H9 (cell line): ENCODE measurements around the gene RBM33. TPM values are rescaled to one million over a fixed set of nuclear protein-coding genes. Genes with fewer than 3 reads are reported as not detected.

Experiments used
- DNase-seq: peaks from one replicate; pipeline ENCODE4 v3.0.0-alpha.2; 2017
- H2AFZ ChIP-seq: one replicate; pipeline ENCODE4 v1.6.1; 2013; ENCODE audit warnings: mild to moderate bottlenecking, low read length, control low read depth, moderate library complexity
- H2AK5ac ChIP-seq: 2 replicates; pipeline ENCODE4 v1.6.1; 2013; ENCODE audit warnings: low read length, control low read depth, mixed read lengths; ENCODE audit not compliant: insufficient read length
- H2BK120ac ChIP-seq: one replicate; pipeline ENCODE4 v1.6.1; 2013; ENCODE audit warnings: low read depth, mild to moderate bottlenecking, low read length, control low read depth, inconsistent platforms; ENCODE audit not compliant: poor library complexity, severe bottlenecking
- H2BK12ac ChIP-seq: 2 replicates; pipeline ENCODE4 v1.6.1; 2013; ENCODE audit warnings: low read length, control low read depth, mixed read lengths, low read depth; ENCODE audit not compliant: insufficient read length
- H2BK15ac ChIP-seq: 2 replicates; pipeline ENCODE4 v1.6.1; 2013; ENCODE audit warnings: low read depth, low read length, control low read depth
- H2BK20ac ChIP-seq: one replicate; pipeline ENCODE4 v1.6.1; 2013; ENCODE audit warnings: low read depth, mild to moderate bottlenecking, low read length, control low read depth, inconsistent platforms; ENCODE audit not compliant: poor library complexity, severe bottlenecking
- H2BK5ac ChIP-seq: 2 replicates; pipeline ENCODE4 v1.6.1; 2013; ENCODE audit warnings: low read length, control low read depth, mixed read lengths; ENCODE audit not compliant: insufficient read length
- H3K14ac ChIP-seq: 2 replicates; pipeline ENCODE4 v1.6.1; 2013; ENCODE audit warnings: low read length, control low read depth; ENCODE audit not compliant: insufficient read depth
- H3K18ac ChIP-seq: 2 replicates; pipeline ENCODE4 v1.6.1; 2013; ENCODE audit warnings: low read depth, mild to moderate bottlenecking, mixed read lengths, low read length, control low read depth; ENCODE audit not compliant: insufficient read length
- H3K23ac ChIP-seq: 2 replicates; pipeline ENCODE4 v1.6.1; 2013; ENCODE audit warnings: low read length, control low read depth, mixed read lengths, low read depth; ENCODE audit not compliant: insufficient read length
- H3K23me2 ChIP-seq: 2 replicates; pipeline ENCODE4 v1.6.1; 2013; ENCODE audit warnings: low read depth, mild to moderate bottlenecking, mixed read lengths, low read length, control low read depth; ENCODE audit not compliant: insufficient read length, poor library complexity, severe bottlenecking
- H3K27ac ChIP-seq: 2 replicates; pipeline ENCODE4 v1.5.1; 2013; ENCODE audit warnings: low read length, control low read depth, mixed read lengths, low read depth; ENCODE audit not compliant: insufficient read length
- H3K27me3 ChIP-seq: 2 replicates; pipeline ENCODE4 v1.6.1; 2013; ENCODE audit warnings: low read length, control low read depth, inconsistent platforms; ENCODE audit not compliant: insufficient read depth
- H3K4ac ChIP-seq: 2 replicates; pipeline ENCODE4 v1.6.1; 2013; ENCODE audit warnings: low read depth, mild to moderate bottlenecking, control low read depth, inconsistent platforms, low read length, moderate library complexity
- H3K4me1 ChIP-seq: 2 replicates; pipeline ENCODE4 v1.6.1; 2013; ENCODE audit warnings: low read length, control low read depth, inconsistent platforms; ENCODE audit not compliant: insufficient read depth
- H3K4me2 ChIP-seq: 2 replicates; pipeline ENCODE4 v1.6.1; 2013; ENCODE audit warnings: low read length, control low read depth, mixed read lengths; ENCODE audit not compliant: insufficient read length, insufficient read depth
- H3K56ac ChIP-seq: 2 replicates; pipeline ENCODE4 v1.6.1; 2013; ENCODE audit warnings: low read depth, mild to moderate bottlenecking, mixed read lengths, low read length, control low read depth; ENCODE audit not compliant: insufficient read length
- H3K79me1 ChIP-seq: 2 replicates; pipeline ENCODE4 v1.6.1; 2013; ENCODE audit warnings: low read depth, mild to moderate bottlenecking, moderate library complexity, low read length, control low read depth, inconsistent platforms; ENCODE audit not compliant: insufficient read depth, poor library complexity, severe bottlenecking
- H3K79me2 ChIP-seq: 2 replicates; pipeline ENCODE4 v1.6.1; 2013; ENCODE audit warnings: low read length, control low read depth, inconsistent platforms; ENCODE audit not compliant: insufficient read depth
- H3K9ac ChIP-seq: 2 replicates; pipeline ENCODE4 v1.6.1; 2013; ENCODE audit warnings: low read length, control low read depth, mixed read lengths; ENCODE audit not compliant: insufficient read length; ENCODE audit errors: extremely low read depth
- H3K9me3 ChIP-seq: one replicate; pipeline ENCODE4 v1.6.1; 2013; ENCODE audit warnings: low read depth, low read length, inconsistent platforms; ENCODE audit not compliant: control insufficient read depth
- H3T11ph ChIP-seq: one replicate; pipeline ENCODE4 v1.6.1; 2013; ENCODE audit warnings: mild to moderate bottlenecking, low read length, control low read depth, inconsistent platforms
- H4K20me1 ChIP-seq: one replicate; pipeline ENCODE4 v1.6.1; 2013; ENCODE audit not compliant: control insufficient read depth, insufficient read length, insufficient read depth
- H4K5ac ChIP-seq: 2 replicates; pipeline ENCODE4 v1.6.1; 2013; ENCODE audit warnings: low read depth, mild to moderate bottlenecking, mixed read lengths, low read length, control low read depth; ENCODE audit not compliant: insufficient read length
- H4K8ac ChIP-seq: replicated peaks from 2 replicates; pipeline ENCODE4 v1.6.1; 2013; ENCODE audit warnings: low read length, control low read depth, mixed read lengths, low read depth; ENCODE audit not compliant: insufficient read length
- H4K91ac ChIP-seq: 2 replicates; pipeline ENCODE4 v1.6.1; 2013; ENCODE audit warnings: low read depth, mild to moderate bottlenecking, moderate library complexity, mixed read lengths, low read length, control low read depth; ENCODE audit not compliant: insufficient read length
- H3K27ac Mint-ChIP-seq, 3 experiments: 2 replicates in 2 of 3; 3 replicates in 1 of 3; pipeline ENCODE4 v1.8.0; 2020 to 2021; ENCODE audit warnings: mixed read lengths in 3 of 3, mild to moderate bottlenecking in 1 of 3, moderate library complexity in 1 of 3
- H3K27me3 Mint-ChIP-seq: 2 replicates; pipeline ENCODE4 v1.8.0; 2021; ENCODE audit warnings: low read depth, mild to moderate bottlenecking, moderate library complexity, mixed read lengths
- H3K36me3 Mint-ChIP-seq, 3 experiments: 2 replicates in 2 of 3; 3 replicates in 1 of 3; pipeline ENCODE4 v1.8.0; 2020 to 2021; ENCODE audit warnings: low read depth in 3 of 3, mixed read lengths in 3 of 3; ENCODE audit not compliant: insufficient read depth in 1 of 3
- H3K4me1 Mint-ChIP-seq, 2 experiments: 2 replicates each; pipeline ENCODE4 v1.8.0; 2020; ENCODE audit warnings: mixed read lengths in 2 of 2
- H3K4me3 Mint-ChIP-seq, 2 experiments: 2 replicates in 1 of 2; 3 replicates in 1 of 2; pipeline ENCODE4 v1.8.0; 2020 to 2021; ENCODE audit warnings: mild to moderate bottlenecking in 2 of 2, mixed read lengths in 2 of 2, moderate library complexity in 1 of 2
- H3K9me3 Mint-ChIP-seq, 2 experiments: 2 replicates in 1 of 2; 3 replicates in 1 of 2; pipeline ENCODE4 v1.8.0; 2020; ENCODE audit warnings: mild to moderate bottlenecking in 2 of 2, mixed read lengths in 2 of 2, moderate library complexity in 1 of 2
- WGBS: extraction: QIAGEN DNeasy Blood & Tissue Kit; methylation state at CpG from one replicate; pipeline ENCODE4 v1.1.7; 2013; ENCODE audit warnings: missing lambda C conversion rate, low lambda C conversion rate, mixed read lengths; ENCODE audit not compliant: insufficient read length; ENCODE audit errors: extremely low coverage; 5-methylcytosine and 5-hydroxymethylcytosine counted together
- total RNA-seq: library from RNA; stranded (reverse); gene quantifications from 2 replicates; pipeline ENCODE4 v1.2.1, GENCODE V29; 2021
- TF ChIP-seq, protein P1 (sequence below): fragments of 200-600 bp; sonication (generic); conservative IDR thresholded peaks from 3 replicates; pipeline ENCODE4 v1.8.0; 2021; ENCODE audit warnings: antibody characterized with exemption, mild to moderate bottlenecking

RBM33 gene
- total RNA-seq, 1 experiment from 2014 or later: 71.3 TPM

DNA sequence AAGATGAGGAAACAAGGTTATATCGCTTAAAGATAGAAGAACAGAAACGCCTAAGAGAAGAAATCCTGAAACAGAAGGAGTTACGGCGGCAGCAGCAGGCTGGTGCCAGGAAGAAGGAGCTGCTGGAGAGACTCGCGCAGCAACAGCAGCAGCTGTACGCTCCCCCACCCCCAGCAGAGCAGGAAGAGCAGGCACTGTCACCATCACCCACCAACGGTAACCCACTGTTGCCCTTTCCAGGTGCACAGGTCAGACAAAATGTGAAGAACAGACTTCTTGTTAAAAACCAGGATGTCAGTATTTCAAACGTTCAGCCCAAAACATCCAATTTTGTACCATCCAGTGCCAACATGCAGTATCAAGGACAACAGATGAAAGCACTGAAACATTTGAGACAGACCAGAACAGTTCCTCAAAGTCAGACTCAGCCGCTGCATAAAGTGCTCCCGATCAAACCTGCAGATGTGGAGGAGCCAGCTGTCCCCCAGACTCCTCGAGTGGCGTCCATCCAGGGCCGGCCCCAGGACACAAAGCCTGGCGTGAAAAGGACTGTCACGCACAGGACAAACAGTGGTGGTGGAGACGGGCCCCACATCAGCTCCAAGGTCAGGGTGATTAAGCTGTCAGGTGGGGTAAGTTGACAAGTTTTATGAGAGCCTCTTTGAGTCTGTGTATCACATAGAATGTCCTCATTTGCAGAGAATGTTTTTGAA lies 100.7 kb downstream of the RBM33 start:
- Histone ChIP-seq H3K23me2 (peaks cover 3% of the 10 kb centered on the region), H2AK5ac (no peak overlapping the region), H3T11ph (no peak overlapping the region), H3K14ac (no peak overlapping the region), H3K4ac (no peak overlapping the region), H3K56ac (no peak overlapping the region), H2BK20ac (no peak overlapping the region), H3K9ac (no peak overlapping the region), H3K18ac (no peak overlapping the region), H3K9me3 (no peaks in the 10 kb centered on the region), H2BK120ac (no peak overlapping the region), H4K5ac (no peak overlapping the region), H2BK5ac (no peak overlapping the region), H2AFZ (no peak overlapping the region), H4K20me1 (no peaks in the 10 kb centered on the region), H3K4me2 (no peak overlapping the region), H3K79me1 (peaks cover 4% of the 10 kb centered on the region), H4K8ac (no peak overlapping the region), H4K91ac (no peak overlapping the region), H3K23ac (no peak overlapping the region), H2BK12ac (no peak overlapping the region), H3K4me1 (no peaks in the 10 kb centered on the region), H2BK15ac (no peak overlapping the region), H3K79me2 (peaks cover 1% of the 10 kb centered on the region; the same call in 1 of the 2 replicates), H3K27me3 (no peaks in the 10 kb centered on the region), H3K27ac (no peak overlapping the region)
- Mint-ChIP-seq H3K4me3 (no peak overlapping the region), H3K27me3 (no peaks in the 10 kb centered on the region), H3K27ac (no peak overlapping the region; a peak in 1 of 7 replicates), H3K36me3 (peaks cover 26 to 59% (median 56%) of the 10 kb centered on the region in 3 experiments; a peak in 6 of 7 replicates), H3K9me3 (no peaks in the 10 kb centered on the region), H3K4me1 (peaks cover 23 to 30% of the 10 kb centered on the region in 2 experiments)
- no peak for DNase-seq
- TF ChIP-seq, protein P1, sequence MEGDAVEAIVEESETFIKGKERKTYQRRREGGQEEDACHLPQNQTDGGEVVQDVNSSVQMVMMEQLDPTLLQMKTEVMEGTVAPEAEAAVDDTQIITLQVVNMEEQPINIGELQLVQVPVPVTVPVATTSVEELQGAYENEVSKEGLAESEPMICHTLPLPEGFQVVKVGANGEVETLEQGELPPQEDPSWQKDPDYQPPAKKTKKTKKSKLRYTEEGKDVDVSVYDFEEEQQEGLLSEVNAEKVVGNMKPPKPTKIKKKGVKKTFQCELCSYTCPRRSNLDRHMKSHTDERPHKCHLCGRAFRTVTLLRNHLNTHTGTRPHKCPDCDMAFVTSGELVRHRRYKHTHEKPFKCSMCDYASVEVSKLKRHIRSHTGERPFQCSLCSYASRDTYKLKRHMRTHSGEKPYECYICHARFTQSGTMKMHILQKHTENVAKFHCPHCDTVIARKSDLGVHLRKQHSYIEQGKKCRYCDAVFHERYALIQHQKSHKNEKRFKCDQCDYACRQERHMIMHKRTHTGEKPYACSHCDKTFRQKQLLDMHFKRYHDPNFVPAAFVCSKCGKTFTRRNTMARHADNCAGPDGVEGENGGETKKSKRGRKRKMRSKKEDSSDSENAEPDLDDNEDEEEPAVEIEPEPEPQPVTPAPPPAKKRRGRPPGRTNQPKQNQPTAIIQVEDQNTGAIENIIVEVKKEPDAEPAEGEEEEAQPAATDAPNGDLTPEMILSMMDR: no peak
- WGBS: no CpG with 5 or more reads among the region's 17 CpGs
